ENCODE data around the gene ADAMTSL3.

ADAMTSL3 gene

Small RNA genes lying within 50 kb of the gene (small RNA-seq; reads per million reads assigned to genes)
- 0 reads per million in 2 experiments for gene RNU6-1339P
- gene RNU6-401P, result 0 reads per million in 2 experiments

Measured in SK-N-DZ (cell line).